PC-3 (cell line): Measurements from ENCODE around the gene SOAT2.

ENCODE experiments used
- EZH2 ChIP-seq: fragments of 300-600 bp; sonication (generic); IDR thresholded peaks from one replicate; pipeline ENCODE4 v1.6.1; 2017; ENCODE audit warnings: antibody characterized with exemption, mild to moderate bottlenecking, low read length; ENCODE audit not compliant: unreplicated experiment
- EZH2phosphoT487 ChIP-seq: fragments of 300-600 bp; sonication (generic); IDR thresholded peaks from 2 replicates; pipeline ENCODE4 v1.6.1; 2018; ENCODE audit warnings: mild to moderate bottlenecking, antibody characterized with exemption, low read length, borderline replicate concordance
- TF ChIP-seq, protein P1 (sequence below): fragments of 300-600 bp; sonication (generic); conservative IDR thresholded peaks from 2 replicates; pipeline ENCODE4 v1.5.1; 2017; ENCODE audit warnings: antibody characterized with exemption, low read depth, mild to moderate bottlenecking, low read length

DNA sequence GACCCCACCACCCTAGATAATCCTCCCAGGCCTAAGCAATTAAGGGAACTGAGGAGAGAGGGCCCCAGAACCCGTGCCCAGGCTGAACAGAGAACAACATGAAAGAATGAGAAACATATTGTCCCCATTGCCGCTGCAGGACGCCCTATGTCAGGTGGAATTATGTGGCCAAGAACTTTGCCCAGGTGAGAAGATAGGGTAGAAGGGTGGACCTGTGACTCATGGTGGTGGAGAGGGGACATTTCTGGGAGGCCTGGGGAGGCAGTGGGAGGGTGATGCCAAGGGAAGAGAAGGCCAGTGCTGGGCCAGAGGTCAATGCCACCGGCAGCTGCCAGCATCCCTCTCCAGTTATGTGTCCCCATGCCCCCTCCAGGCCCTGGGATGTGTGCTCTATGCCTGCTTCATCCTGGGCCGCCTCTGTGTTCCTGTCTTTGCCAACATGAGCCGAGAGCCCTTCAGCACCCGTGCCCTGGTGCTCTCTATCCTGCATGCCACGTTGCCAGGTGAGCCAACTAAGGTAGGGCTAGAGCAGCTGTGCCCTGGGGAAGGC is 15.5 kb downstream of the SOAT2 start:
- TF ChIP-seq, protein P1, sequence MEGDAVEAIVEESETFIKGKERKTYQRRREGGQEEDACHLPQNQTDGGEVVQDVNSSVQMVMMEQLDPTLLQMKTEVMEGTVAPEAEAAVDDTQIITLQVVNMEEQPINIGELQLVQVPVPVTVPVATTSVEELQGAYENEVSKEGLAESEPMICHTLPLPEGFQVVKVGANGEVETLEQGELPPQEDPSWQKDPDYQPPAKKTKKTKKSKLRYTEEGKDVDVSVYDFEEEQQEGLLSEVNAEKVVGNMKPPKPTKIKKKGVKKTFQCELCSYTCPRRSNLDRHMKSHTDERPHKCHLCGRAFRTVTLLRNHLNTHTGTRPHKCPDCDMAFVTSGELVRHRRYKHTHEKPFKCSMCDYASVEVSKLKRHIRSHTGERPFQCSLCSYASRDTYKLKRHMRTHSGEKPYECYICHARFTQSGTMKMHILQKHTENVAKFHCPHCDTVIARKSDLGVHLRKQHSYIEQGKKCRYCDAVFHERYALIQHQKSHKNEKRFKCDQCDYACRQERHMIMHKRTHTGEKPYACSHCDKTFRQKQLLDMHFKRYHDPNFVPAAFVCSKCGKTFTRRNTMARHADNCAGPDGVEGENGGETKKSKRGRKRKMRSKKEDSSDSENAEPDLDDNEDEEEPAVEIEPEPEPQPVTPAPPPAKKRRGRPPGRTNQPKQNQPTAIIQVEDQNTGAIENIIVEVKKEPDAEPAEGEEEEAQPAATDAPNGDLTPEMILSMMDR: no peak
- TF ChIP-seq EZH2phosphoT487 (no peak), EZH2 (no peak)
